Uterus (tissue), 4 donors: ENCODE measurements around the gene TPD52L2. TPM values are rescaled to one million over a fixed set of nuclear protein-coding genes. Genes with fewer than 3 reads are reported as not detected.
A peak's percentile ranks its signal among the peaks of the same experiment; 100 is the strongest.

Experiments
- DNase-seq, 2 donors: peaks; one replicate each; pipeline ENCODE4 v3.0.0-alpha.2; 2019 to 2020
- H3K27ac ChIP-seq, 2 donors: fragments of 200-600 bp; sonication (generic); 1 replicate in 1 of 2; 2 replicates in 1 of 2; pipeline ENCODE4 v1.5.1; 2016 to 2018
- H3K27me3 ChIP-seq, 2 donors: fragments of 200-600 bp; sonication (generic); one replicate each; pipeline ENCODE4 v1.5.1; 2018 to 2019; ENCODE audit warnings: control low read depth in 1 of 2
- H3K36me3 ChIP-seq, 2 donors: fragments of 200-600 bp; sonication (generic); one replicate each; pipeline ENCODE4 v1.5.1; 2019; ENCODE audit warnings: control low read depth in 1 of 2
- H3K4me1 ChIP-seq, 2 donors: fragments of 200-600 bp; sonication (generic); one replicate each; pipeline ENCODE4 v1.5.1; 2018 to 2019; ENCODE audit warnings: control low read depth in 1 of 2
- H3K4me3 ChIP-seq, 2 donors: fragments of 200-600 bp; sonication (generic); 1 replicate in 1 of 2; 2 replicates in 1 of 2; pipeline ENCODE4 v1.5.1; 2018 to 2019; ENCODE audit warnings: mild to moderate bottlenecking in 1 of 2
- H3K9me3 ChIP-seq, 2 donors: fragments of 200-600 bp; sonication (generic); one replicate each; pipeline ENCODE4 v1.5.1; 2019; ENCODE audit warnings: control low read depth in 1 of 2
- POLR2A ChIP-seq, 2 donors: fragments of 450-650 bp; IDR thresholded peaks; one replicate each; pipeline ENCODE4 v1.6.1; 2016; ENCODE audit warnings: antibody characterized with exemption in 2 of 2, mild to moderate bottlenecking in 1 of 2, moderate library complexity in 1 of 2
- intact Hi-C: fragments of 100-400 bp; cut with DNase I; formaldehyde crosslinking; loops from one replicate; pipeline ENCODE4 v1.15.1; 2023; ENCODE audit warnings: low total_unique reads
- total RNA-seq, 4 donors: library from RNA; depleted of rRNA in 3 of 4; stranded (reverse); fragments of >200 nt in 3 of 4; gene quantifications; one replicate each; pipeline versions ENCODE4 v1.1.0 to v1.2.4, GENCODE V29; 2014 to 2023
- TF ChIP-seq, protein P1 (sequence below), 4 experiments: fragments of 200-600 bp in 2 of 4; fragments of 450-650 bp in 2 of 4; sonication (generic) in 2 of 4; IDR thresholded peaks; one replicate each; pipeline ENCODE4 v1.5.1; 2016 to 2019; ENCODE audit warnings: antibody characterized with exemption in 4 of 4, mild to moderate bottlenecking in 2 of 4, moderate library complexity in 1 of 4
- donor health status: DM: yes; HTN: yes; CAD: no.

TPD52L2 gene
- total RNA-seq, 4 donors from 2014 or later: 44.1 to 77.8 (median 62.0) TPM

DNA sequence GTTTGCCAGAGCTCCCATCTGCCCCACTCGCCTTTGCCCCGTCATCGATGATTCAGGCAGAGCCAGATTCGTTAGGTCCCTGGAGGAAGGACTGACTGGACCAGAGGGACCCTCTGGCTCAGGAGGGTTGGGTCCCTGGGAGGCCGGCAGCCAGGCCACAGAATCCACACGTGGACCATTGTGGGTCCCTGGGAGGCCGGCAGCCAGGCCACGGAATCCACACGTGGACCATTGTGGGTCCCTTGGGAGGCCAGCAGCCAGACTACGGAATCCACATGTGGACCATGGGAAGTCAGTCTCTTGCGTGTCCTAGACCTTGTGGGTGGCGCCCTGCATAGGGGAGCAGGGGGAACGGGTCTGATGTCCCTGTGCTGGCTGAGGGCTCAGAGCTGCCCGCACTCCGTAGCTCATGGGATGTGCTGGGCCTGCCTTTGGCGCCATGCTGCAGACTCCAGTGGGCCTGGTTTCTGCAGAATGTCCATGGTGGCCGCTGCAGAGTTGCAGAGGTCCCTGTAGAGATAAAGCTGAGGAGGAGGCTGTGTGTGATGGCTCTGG, 67.6 kb downstream of the TPD52L2 start:
- Histone ChIP-seq H3K27ac (no peak overlapping the region), H3K36me3 (no peaks in the 10 kb centered on the region)

DNA sequence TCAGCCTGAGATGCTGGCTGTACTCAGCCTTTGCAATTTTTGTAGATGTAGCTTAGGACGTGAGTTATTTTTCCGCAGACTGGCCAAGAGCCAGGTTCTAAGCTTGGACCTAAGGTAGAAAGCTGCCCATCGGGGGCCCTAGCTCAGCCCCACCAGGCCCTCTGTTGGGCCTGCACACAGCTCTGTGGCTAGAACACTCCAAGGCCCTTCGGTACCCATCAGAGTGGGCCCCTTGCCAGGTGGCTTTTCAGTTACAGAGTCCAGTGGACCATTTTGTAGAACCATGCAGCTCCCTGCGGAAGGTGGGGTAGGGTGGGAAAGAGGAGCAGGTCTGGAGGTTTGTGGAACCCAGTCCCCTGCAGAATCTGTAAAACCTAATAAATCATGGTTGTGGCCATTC, 68.6 kb downstream of the TPD52L2 start:
- no peaks in the 10 kb centered on the region for H3K27me3 ChIP-seq
- H3K4me1 ChIP-seq: no peaks in the 10 kb centered on the region
- H3K9me3 ChIP-seq: no peaks in the 10 kb centered on the region
- H3K36me3 ChIP-seq: no peaks in the 10 kb centered on the region
- peak in 1 of 2 donors; percentile 21 for DNase-seq
- TF ChIP-seq POLR2A (IDR thresholded peaks at IDR 0.05): no peak
- TF ChIP-seq, protein P1, sequence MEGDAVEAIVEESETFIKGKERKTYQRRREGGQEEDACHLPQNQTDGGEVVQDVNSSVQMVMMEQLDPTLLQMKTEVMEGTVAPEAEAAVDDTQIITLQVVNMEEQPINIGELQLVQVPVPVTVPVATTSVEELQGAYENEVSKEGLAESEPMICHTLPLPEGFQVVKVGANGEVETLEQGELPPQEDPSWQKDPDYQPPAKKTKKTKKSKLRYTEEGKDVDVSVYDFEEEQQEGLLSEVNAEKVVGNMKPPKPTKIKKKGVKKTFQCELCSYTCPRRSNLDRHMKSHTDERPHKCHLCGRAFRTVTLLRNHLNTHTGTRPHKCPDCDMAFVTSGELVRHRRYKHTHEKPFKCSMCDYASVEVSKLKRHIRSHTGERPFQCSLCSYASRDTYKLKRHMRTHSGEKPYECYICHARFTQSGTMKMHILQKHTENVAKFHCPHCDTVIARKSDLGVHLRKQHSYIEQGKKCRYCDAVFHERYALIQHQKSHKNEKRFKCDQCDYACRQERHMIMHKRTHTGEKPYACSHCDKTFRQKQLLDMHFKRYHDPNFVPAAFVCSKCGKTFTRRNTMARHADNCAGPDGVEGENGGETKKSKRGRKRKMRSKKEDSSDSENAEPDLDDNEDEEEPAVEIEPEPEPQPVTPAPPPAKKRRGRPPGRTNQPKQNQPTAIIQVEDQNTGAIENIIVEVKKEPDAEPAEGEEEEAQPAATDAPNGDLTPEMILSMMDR (IDR thresholded peaks at IDR 0.05): no peak
- H3K4me3 ChIP-seq: no peak overlapping the region
- H3K27ac ChIP-seq: no peak overlapping the region
- intact Hi-C loops: no loop called here

More for the DNA sequence above, 67.6 kb downstream of the TPD52L2 start:
- TF ChIP-seq POLR2A (IDR thresholded peaks at IDR 0.05): no peak
- TF ChIP-seq, protein P1 (IDR thresholded peaks at IDR 0.05): no peak
- no peaks in the 10 kb centered on the region for H3K27me3 ChIP-seq
- H3K4me1 ChIP-seq: no peaks in the 10 kb centered on the region
- no peak for DNase-seq
- intact Hi-C loops: no loop called here
- no peaks in the 10 kb centered on the region for H3K9me3 ChIP-seq
- H3K4me3 ChIP-seq: no peak overlapping the region

DNA sequence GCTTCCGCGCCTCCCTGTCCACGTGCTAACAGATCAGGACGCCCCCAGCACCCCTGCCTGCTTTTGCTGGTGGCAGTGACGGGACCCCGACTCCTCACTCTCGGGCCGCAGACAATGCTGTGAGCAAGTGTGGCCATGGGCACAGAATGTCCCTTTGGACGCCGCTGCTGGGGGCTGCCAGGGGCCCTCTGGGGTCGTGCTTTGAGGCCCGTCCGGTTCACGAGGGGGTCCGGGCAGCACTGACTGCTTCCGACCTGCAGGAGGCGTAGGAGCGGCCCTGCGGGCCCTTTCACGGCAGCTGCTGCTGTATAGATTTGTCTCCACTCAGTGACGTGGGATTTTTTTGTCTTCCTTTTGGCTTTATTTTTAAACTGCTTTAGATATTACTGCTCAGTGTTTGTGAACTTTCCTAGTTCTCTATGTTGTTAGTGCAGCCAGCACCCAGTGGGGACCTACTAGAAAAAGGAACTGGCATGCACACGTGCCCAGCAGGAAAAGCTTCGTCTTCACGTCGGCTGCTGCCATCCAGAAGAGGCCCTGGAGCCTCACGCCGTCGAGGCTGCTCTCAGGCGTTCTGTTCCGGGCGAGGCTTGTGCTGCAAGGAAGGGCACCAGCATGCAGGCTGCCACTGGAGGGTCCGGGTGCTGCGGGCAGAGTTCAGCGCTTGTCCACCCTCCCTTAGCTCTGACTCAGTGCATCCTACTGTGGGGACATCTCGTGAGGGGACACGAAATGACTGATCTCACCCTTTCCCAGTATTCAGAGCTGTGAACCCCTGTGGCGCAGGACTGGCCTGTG, 69.4 kb downstream of the TPD52L2 start:
- TF ChIP-seq, protein P1 (IDR thresholded peaks at IDR 0.05): no peak
- no peak for TF ChIP-seq POLR2A (IDR thresholded peaks at IDR 0.05)
- Histone ChIP-seq H3K4me3 (no peak overlapping the region), H3K4me1 (no peaks in the 10 kb centered on the region), H3K9me3 (no peaks in the 10 kb centered on the region), H3K27ac (no peak overlapping the region), H3K36me3 (no peaks in the 10 kb centered on the region), H3K27me3 (no peaks in the 10 kb centered on the region)
- intact Hi-C loops: no loop called here
- no peak for DNase-seq

DNA sequence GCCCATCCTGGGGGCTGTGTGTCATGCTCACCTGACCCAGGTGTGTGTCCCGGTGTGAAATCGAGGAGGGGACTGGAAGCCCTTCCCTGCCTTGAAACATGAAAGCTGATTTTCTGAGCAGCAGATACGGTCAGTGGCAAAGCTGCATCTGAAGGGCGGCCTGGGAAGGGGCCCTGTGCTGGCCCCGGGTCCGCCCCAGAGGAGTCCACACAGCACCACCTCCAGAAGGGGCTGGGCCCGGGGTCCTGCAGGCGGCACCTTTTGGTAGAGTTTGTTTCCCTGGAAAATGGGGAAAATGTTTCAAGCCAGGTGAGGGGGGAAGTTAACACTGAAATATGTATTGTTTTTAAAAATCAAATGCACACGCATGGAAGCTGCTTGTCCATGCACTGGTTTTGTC, 70.4 kb downstream of the TPD52L2 start:
- Histone ChIP-seq H3K4me1 (no peaks in the 10 kb centered on the region), H3K27ac (no peak overlapping the region), H3K36me3 (no peaks in the 10 kb centered on the region), H3K9me3 (no peaks in the 10 kb centered on the region), H3K27me3 (no peaks in the 10 kb centered on the region), H3K4me3 (no peak overlapping the region)
- TF ChIP-seq, protein P1 (IDR thresholded peaks at IDR 0.05): no peak
- TF ChIP-seq POLR2A (IDR thresholded peaks at IDR 0.05): no peak
- DNase-seq: no peak
- intact Hi-C loops: no loop called here

DNA sequence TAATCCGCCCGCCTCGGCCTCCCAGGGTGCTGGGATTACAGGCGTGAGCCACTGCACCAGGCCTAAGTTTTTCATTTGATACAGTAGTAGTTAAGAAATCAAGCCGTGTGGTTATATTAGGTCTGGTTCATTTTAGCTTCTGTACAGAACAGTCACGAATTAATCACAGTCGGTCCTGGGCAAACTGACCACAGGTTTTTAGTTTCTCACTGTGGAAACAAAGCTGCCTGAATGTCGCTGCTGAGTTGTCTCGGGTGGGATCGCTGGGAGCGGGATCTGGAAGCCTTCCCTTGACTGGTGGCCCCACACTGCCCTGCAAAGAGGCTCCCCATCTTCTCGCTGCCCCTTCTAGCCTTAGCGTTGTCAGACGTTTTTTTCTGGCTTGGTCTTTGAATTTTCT, 72.5 kb downstream of the TPD52L2 start:
- no peaks in the 10 kb centered on the region for H3K9me3 ChIP-seq
- TF ChIP-seq, protein P1 (IDR thresholded peaks at IDR 0.05): no peak
- TF ChIP-seq POLR2A (IDR thresholded peaks at IDR 0.05): no peak
- intact Hi-C loops: no loop called here
- no peaks in the 10 kb centered on the region for H3K36me3 ChIP-seq
- no peak for DNase-seq
- H3K4me3 ChIP-seq: no peak overlapping the region
- no peak overlapping the region for H3K27ac ChIP-seq
- no peaks in the 10 kb centered on the region for H3K4me1 ChIP-seq
- H3K27me3 ChIP-seq: no peaks in the 10 kb centered on the region
